ENCODE measurements around the gene MMAA. TPM values are rescaled to one million over a fixed set of nuclear protein-coding genes. Genes with fewer than 3 reads are reported as not detected.
A peak's percentile ranks its signal among the peaks of the same experiment; 100 is the strongest.
"Not testable (repeated sequence)": the region's sequence is repeated elsewhere in the genome, so short reads cannot be mapped to it uniquely, and the experiment has no call there.

MMAA gene
- 6.8 TPM for total RNA-seq (2013)
- polyA plus RNA-seq: 1 to 10 TPM; 2.1 to 4.0 (median 2.5) TPM
- polyA minus RNA-seq: 0.55 and 0.72 TPM in 2 replicates
- 2.3 to 8.3 (median 4.3) reads per million in 11 experiments for total RNA-seq

DNA sequence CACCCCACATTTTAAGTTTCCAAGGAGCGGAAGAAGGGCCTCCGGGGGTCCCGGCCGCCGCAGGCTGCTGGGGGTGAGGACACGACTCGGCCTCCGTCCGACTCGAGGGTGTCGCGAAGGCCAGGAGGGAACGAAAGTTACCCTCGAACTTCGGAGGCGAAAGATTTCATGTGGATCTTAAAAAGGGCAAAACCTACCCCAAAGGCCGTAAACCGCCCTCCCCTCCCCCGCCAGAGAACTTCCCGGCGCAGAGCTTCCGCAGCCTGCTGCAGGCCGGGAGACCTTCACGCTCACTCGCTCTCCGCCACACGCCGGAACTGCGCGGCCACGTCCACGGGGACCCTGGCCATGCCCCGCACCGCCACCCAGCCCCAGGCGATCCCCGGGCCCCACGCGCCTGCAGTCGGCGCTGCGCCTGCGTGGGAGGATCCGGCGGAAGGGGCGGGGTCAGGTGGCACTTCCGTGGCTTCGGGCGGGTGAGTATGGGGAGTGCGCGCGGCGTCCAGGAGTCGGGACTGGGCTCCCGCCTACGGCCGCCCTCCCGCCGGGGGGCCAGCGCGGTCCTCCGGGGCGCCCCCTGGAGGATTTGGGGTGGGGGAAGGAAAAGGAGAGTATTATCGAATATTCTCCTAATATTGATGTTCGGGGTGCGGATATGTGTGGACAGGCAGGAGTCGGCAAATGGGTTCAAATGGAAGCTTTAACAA is at the start of gene MMAA:
TSS of gene MMAA (plus strand) at position 454 of the 707 bp plus-strand sequence. CDS start 19,755 bp downstream, outside the sequence.
- Histone ChIP-seq H3K36me3 (replicated peaks in 1 of 2; ENCODE audit: control insufficient read depth in 1 of 2, insufficient read depth in 2 of 2, low read length in 2 of 2) (no peaks in the 10 kb centered on the region), H2AFZ (ENCODE audit: insufficient read depth, low read depth, low read length, poor library complexity, severe bottlenecking) (peak within 1 kb of the TSS; percentile 99), H3K9me3 (replicated peaks in 1 of 2; ENCODE audit: control insufficient read depth in 1 of 2, insufficient read depth in 1 of 2, low read length in 2 of 2) (no peaks in the 10 kb centered on the region), H3K4me3 (replicated peaks in 1 of 3; ENCODE audit: low read depth in 2 of 3, low read length in 3 of 3) (peak within 1 kb of the TSS; percentile 66 to 90 (median 82)), H3K4me2 (replicated peaks; ENCODE audit: extremely low read depth, low read length, poor library complexity, severe bottlenecking) (peak within 1 kb of the TSS; percentile 94), H3K27me3 (ENCODE audit: control insufficient read depth in 2 of 2, insufficient read depth in 2 of 2, low read length in 2 of 2) (no peaks in the 10 kb centered on the region), H3K9ac (ENCODE audit: insufficient read depth, low read length, poor library complexity, severe bottlenecking) (peak within 1 kb of the TSS; percentile 96), H3K79me2 (ENCODE audit: insufficient read depth, low read length) (peaks cover 8% of the 10 kb centered on the region), H3K27ac (ENCODE audit: low read depth in 1 of 2, low read length in 2 of 2) (peak within 1 kb of the TSS; percentile 97 to 98), H4K20me1 (ENCODE audit: insufficient read depth, low read length) (no peaks in the 10 kb centered on the region), H3K4me1 (ENCODE audit: control insufficient read depth in 1 of 2, insufficient read depth in 2 of 2, low read length in 2 of 2) (peaks cover 9 to 15% of the 10 kb centered on the region in 2 donors)
- H3K27ac Mint-ChIP-seq: peak within 1 kb of the TSS; percentile 91 to 98 (median 96)
- peaks cover 3 to 8% of the 10 kb centered on the region in 2 donors for H3K36me3 Mint-ChIP-seq
- intact Hi-C loops (cut with micrococcal nuclease): loop anchor here in 1 of 2 donors (5.0 kb wide), 1 partner anchor 437 kb away; the partner anchor contains the start of gene OTUD4
- WGBS (ENCODE audit: insufficient coverage): 0% methylated on average over 56 of the region's 66 CpGs
- peaks cover 0 to 5% (median 0%) of the 10 kb centered on the region in 7 donors for H3K9me3 Mint-ChIP-seq
- TF ChIP-seq, protein P1, sequence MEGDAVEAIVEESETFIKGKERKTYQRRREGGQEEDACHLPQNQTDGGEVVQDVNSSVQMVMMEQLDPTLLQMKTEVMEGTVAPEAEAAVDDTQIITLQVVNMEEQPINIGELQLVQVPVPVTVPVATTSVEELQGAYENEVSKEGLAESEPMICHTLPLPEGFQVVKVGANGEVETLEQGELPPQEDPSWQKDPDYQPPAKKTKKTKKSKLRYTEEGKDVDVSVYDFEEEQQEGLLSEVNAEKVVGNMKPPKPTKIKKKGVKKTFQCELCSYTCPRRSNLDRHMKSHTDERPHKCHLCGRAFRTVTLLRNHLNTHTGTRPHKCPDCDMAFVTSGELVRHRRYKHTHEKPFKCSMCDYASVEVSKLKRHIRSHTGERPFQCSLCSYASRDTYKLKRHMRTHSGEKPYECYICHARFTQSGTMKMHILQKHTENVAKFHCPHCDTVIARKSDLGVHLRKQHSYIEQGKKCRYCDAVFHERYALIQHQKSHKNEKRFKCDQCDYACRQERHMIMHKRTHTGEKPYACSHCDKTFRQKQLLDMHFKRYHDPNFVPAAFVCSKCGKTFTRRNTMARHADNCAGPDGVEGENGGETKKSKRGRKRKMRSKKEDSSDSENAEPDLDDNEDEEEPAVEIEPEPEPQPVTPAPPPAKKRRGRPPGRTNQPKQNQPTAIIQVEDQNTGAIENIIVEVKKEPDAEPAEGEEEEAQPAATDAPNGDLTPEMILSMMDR (IDR thresholded peaks at IDR 0.05): peak; percentile 35
- DNase-seq: peak; percentile 86 to 92 (median 87)
- no peaks in the 10 kb centered on the region for H3K27me3 Mint-ChIP-seq (ENCODE audit: low read depth in 3 of 3)
- peak within 1 kb of the TSS; percentile 91 to 93 for H3K4me3 Mint-ChIP-seq
- peaks cover 27% of the 10 kb centered on the region for H3K4me1 Mint-ChIP-seq

DNA sequence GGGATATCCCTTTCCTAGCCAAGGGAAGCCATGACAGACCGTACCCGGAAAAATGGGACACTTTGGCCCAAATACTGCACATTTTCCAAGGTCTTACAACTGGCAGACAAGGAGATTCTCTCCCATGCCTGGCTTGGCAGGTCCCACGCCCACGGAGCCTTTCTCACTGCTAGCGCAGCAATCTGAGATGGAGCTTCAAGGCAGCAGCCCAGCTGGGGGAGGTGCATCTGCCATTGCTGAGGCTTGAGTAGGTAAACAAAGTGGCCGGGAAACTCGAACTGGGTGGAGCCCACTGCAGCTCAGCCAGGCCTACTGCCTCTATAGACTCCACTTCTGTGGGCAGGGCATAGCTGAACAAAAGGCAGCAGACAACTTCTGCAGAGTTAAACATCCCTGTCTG is 44.6 kb upstream of the MMAA start:
- H3K4me2 ChIP-seq (replicated peaks; ENCODE audit: extremely low read depth, low read length, poor library complexity, severe bottlenecking); H3K36me3 ChIP-seq (replicated peaks in 1 of 2; ENCODE audit: control insufficient read depth in 1 of 2, insufficient read depth in 2 of 2, low read length in 2 of 2); intact Hi-C loops (cut with micrococcal nuclease); H3K27me3 ChIP-seq (ENCODE audit: control insufficient read depth in 2 of 2, insufficient read depth in 2 of 2, low read length in 2 of 2); H3K4me1 Mint-ChIP-seq; H3K9me3 ChIP-seq (replicated peaks in 1 of 2; ENCODE audit: control insufficient read depth in 1 of 2, insufficient read depth in 1 of 2, low read length in 2 of 2); DNase-seq; H3K4me3 Mint-ChIP-seq; H3K27me3 Mint-ChIP-seq (ENCODE audit: low read depth in 3 of 3); H4K20me1 ChIP-seq (ENCODE audit: insufficient read depth, low read length); H3K9ac ChIP-seq (ENCODE audit: insufficient read depth, low read length, poor library complexity, severe bottlenecking); H2AFZ ChIP-seq (ENCODE audit: insufficient read depth, low read depth, low read length, poor library complexity, severe bottlenecking); H3K4me1 ChIP-seq (ENCODE audit: control insufficient read depth in 1 of 2, insufficient read depth in 2 of 2, low read length in 2 of 2); H3K27ac ChIP-seq (ENCODE audit: low read depth in 1 of 2, low read length in 2 of 2); H3K27ac Mint-ChIP-seq; H3K36me3 Mint-ChIP-seq; H3K4me3 ChIP-seq (replicated peaks in 1 of 3; ENCODE audit: low read depth in 2 of 3, low read length in 3 of 3); H3K79me2 ChIP-seq (ENCODE audit: insufficient read depth, low read length): not testable (repeated sequence)
- peaks cover 3 to 13% (median 7%) of the 10 kb centered on the region in 7 donors for H3K9me3 Mint-ChIP-seq
- 93% methylated on average over 7 of the region's 7 CpGs for WGBS (ENCODE audit: insufficient coverage)
